ENCODE measurements around the gene FAM219B.
"Not testable (repeated sequence)": the region's sequence is repeated elsewhere in the genome, so short reads cannot be mapped to it uniquely, and the experiment has no call there.

DNA sequence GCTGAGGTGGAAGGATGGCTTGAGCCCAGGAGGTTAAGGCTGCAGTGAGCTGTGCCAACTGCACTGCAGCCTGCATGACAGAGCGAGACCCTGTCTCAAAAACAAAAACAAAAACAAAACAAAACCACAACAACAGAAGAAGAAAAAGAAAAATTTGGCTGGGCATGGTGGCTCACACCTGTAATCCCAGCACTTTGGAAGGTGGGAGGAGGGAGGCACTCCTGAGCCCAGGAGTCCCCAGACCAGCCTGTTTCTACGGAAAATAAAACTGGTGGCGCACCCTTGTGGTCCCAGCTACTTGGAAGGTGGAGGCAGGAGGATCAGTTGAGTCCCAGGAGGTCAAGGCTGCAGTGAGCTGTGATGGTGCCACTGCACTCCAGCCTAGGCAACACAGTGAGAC, 28.5 kb upstream of the FAM219B start:
- not testable (repeated sequence) for TF ChIP-seq POLR2AphosphoS5 (IDR thresholded peaks at IDR 0.05; ENCODE audit: low read depth, low read length); TAF1 (IDR thresholded peaks at IDR 0.05; ENCODE audit: borderline replicate concordance, low read depth, low read length)
